ENCODE measurements around the gene TBX20.

Gene TBX20

GRCh38 chr7:35253710-35254495 lies at the start of gene TBX20:
Gene TBX20, minus strand, starts transcription at chr7:35254100. Its CDS starts 480 bp downstream, at chr7:35253620.
- no peak for DNase-seq (ENCODE audit: low read depth)

DNA sequence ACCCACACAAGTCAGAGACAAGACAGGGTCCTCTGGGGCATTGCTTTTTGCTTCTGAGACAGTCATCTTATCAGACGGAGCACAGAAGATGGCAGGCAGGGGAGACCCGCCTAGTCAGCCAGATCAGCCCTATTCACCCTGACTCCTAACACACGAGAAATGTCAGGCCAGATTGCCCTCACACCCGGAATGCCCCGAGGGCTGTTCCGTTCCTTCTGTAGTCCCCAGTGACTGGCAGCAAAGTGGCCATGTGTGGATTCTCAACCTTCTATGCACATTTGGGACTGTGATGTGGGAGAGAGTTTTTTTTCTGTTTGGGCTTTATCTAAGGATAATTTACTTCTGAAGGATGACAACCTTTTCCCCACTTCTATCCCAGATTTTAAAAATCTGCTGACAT lies 35.5 kb upstream of the TBX20 start:
- no peak for DNase-seq (ENCODE audit: low read depth)

GRCh38 chr7:35286986-35287385 lies 33.1 kb upstream of the TBX20 start:
- no peak for DNase-seq (ENCODE audit: low read depth)

- no peak for DNase-seq (ENCODE audit: low read depth)
These were observed 32.5 kb upstream of the TBX20 start for GRCh38 chr7:35286422-35286821.

GRCh38 chr7:35285799-35286198 lies 31.9 kb upstream of the TBX20 start:
- no peak for DNase-seq (ENCODE audit: low read depth)

- DNase-seq (ENCODE audit: low read depth), result no peak
These were observed 27.0 kb upstream of the TBX20 start for GRCh38 chr7:35280902-35281301.

- no peak for DNase-seq (ENCODE audit: low read depth)
These were observed 23.5 kb upstream of the TBX20 start for GRCh38 chr7:35277359-35277758.

DNA sequence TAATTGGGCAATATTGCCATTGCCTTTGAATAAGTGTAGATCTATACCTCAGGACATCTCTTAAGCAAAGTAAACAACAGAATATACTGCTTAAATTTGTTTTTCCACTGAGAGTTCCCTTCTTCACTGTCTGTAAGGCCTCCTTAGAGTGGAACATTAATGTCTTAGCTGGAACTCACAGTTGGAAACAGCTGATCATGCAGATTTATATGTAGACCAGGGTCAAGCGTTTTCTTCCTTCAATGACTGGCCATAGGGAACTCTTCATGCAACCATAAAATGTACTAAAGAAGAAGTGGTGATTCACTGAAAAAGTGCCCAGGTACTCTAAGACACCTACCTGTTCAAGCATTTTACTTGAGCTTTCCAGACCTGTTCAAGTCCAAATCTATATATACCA lies 18.3 kb upstream of the TBX20 start:
- no peak for DNase-seq (ENCODE audit: low read depth)

DNA sequence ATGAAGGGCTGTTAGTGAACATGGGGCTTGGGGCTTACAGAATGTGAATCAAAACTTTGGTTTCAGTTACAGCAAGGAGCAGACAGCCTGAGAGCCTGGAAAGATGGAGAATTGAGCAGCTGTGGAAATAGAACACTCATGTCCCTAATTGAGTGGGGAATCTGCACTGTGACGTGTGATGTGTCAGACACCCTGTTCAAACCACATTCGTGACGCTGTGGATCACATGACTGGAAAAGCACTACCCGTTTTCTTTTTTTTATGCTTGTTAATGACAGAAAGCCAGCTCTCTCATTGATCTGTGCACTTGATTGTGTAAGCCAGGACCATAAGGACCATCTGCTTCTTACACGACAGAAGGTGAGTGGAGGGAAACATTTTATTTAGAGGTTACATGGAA lies 15.1 kb upstream of the TBX20 start:
- no peak for DNase-seq (ENCODE audit: low read depth)

GRCh38 chr7:35267411-35267810 lies 13.5 kb upstream of the TBX20 start:
- no peak for DNase-seq (ENCODE audit: low read depth)

DNA sequence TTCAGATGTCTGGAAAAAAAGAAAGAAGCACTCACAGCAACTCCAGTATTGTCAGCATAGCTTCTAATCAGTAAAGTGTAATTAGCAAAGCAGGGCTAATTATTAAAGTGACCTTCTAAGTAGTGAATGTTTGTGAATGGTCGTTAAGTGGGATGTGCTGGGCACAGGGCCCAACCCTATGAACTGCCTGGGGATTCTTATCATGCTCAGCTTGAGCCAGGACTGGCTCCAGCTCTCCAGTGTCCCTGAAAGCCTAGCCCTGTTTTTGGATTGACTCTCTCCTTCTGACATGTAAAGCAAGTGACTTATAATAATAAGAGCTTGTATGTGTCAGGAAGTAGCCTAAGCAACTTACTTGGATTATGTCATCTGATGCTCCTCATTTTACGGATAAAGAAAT lies 9.5 kb upstream of the TBX20 start:
- DNase-seq (ENCODE audit: low read depth), result no peak

DNA sequence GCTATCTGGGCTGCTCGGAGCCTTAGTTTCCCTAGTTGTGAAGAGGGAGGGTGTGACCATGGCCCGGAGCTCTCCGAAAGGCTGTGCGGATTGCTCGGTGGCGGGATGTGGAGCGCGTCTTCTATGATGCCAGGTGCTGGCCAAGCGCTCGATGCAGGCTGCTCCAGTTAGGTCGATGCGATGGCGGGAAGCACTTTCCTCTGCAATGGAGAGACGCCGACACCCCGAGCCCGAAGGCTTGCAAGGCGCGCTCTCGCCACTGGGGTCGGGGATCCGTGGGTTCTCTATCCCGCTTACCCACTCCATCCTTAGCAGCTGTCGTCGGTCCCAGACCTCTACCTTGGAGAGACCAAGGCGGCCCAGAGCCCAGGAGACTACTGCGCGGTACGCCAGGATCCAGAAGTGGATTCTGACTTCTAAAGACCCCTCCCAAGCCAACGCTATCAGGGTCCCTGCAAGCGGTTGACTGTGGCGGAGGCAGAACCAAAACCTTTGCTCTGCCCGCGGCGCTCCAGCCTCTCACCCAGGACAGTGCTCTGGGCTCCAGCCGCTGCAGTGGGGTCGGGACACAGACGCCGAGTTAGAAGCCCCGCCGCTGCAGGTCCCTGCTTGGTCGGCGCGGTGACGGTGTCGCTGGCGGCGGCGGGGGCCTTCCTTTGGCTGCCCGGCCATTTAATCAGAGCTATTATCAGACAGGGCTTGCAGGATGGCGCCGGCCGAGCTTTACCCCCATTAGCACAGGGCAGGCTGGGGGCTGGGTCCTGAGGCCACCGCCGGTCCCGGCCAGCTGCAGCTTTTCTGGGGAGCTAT lies 7.8 kb upstream of the TBX20 start:
- no peak for DNase-seq (ENCODE audit: low read depth)

- no peak for DNase-seq (ENCODE audit: low read depth)
These were observed 7.1 kb upstream of the TBX20 start for GRCh38 chr7:35261041-35261440.

- no peak for DNase-seq (ENCODE audit: low read depth)
These were observed 6.3 kb upstream of the TBX20 start for GRCh38 chr7:35260246-35260645.

GRCh38 chr7:35259523-35259908 lies 5.6 kb upstream of the TBX20 start:
- no peak for DNase-seq (ENCODE audit: low read depth)

DNA sequence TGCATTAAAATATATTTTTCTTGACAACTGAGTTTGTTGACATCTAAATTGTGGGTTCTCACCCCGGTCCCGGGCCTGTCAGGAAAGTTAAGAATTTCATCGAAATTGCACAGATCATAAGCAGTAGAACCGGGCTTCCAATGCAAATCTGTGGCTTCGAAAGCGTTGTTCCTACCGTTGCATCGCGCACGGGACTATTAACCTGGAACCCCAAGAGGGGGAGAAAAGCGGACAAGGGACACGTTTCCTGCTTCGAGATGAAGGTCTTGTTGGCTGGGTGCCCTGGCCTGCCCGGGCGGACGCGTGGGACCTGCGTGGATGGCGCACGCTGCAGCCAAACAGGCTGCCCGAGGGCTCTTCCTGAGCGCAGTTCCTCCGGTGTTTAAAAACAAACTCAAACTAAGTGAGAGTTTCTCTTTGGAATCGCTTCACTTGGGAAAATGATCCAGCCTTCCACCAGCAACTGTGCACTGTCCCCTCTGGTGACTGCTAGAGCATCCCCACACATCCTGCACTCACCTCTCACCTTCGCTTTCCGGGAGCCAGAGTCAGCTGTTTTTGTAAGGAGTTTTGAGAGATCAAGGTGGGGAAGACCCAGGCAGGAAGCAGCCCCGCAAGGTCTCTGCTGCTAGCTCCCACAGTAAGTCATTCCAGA lies 5.1 kb upstream of the TBX20 start:
- DNase-seq (ENCODE audit: low read depth), result no peak

GRCh38 chr7:35258125-35258867 lies 4.4 kb upstream of the TBX20 start:
- DNase-seq (ENCODE audit: low read depth), result no peak

DNA sequence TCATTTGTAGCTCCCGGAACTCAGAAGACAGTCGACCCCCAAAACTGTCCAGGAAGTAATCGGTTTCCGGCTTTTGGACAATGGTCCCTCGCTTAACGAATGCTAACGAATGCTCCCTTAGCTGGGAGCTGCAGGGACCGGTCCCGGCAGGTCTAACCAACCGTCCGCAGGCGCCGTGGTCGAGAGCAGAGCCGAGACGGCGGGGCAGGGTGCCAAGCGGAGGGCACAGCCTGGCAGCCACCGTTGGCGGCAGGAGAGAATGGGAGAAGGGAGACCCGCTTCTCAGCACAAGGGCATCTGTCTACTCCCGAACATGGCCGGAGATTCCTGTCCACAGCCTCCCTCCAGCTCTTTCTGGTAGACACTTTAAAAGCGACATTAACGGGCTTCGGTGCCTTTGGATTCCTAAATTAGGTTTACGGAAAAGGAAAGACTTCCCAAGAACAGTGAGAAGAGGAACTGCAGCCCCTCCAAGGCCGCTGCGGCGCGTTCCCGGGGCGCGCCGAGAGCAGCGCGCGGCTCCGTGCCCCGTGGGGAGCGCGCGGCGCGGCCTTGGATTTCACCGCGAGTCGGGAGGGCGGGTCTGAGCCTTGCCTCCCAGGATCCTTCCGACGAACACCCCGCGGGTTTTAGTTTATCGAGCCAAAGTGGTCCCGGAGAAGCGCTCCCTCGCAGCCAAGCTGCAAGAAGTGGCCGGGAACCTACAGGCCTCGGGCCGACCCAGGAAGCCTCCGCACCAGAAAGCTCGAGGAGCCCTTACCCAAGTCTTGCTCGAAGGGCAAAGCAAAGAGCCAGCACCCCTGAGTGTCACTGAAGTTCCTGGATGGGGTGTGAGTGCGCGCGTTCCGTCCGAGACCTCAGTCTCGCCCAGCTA lies 3.6 kb upstream of the TBX20 start:
- no peak for DNase-seq (ENCODE audit: low read depth)

DNA sequence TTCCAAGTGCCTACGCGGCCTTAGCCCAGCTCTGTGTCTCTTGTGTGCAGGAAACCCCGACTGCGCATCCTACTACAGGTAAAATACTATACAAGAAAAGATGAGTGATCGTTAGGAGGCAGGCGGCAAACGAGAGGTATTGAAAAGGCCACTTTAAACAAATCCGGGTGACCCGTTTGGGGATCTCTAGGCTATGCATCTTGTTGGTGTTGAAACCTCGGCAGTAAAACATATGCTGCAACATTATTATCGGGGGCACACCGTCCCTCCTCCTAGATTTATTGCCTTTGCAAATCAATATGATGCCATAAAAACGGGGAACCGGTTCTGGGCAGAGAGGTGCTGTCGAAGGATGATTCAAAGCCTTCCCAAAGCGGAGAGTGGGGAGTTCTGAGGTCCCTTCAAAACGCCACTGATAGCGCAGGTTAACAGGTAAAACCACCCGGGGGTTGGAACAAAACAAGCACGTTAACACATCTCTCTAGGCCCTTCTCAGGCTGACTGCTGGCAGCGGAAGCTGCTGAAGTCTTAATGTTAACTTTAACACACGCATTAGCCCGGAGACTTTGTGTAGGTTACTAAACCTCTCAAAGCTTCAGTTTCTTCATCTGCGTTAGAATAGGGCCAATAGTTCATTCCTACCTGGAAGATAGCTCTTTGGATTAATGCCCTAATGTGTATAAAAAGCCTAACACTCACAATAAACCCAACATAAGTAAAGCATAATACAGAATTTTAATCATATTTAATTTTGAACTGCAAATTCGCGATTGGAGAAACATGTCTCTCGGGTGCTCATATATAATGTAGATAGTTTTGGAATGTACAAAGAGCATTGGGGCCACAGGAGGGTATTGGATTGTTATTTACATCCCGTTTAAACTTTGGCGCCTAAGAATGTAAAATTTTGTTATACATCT lies 2.6 kb upstream of the TBX20 start:
- DNase-seq (ENCODE audit: low read depth), result no peak
